COLO668 (cell line): ENCODE data around the gene LTBP1.

ENCODE experiments used
- DNase-seq: peaks from one replicate; lab custom pipeline; 2025; ENCODE audit not compliant: unreplicated experiment; lab: John Stamatoyannopoulos, UW

The LTBP1 gene

GRCh38 chr2:33250417-33251029 lies 303.8 kb downstream of the LTBP1 start:
- no peak for DNase-seq

DNA sequence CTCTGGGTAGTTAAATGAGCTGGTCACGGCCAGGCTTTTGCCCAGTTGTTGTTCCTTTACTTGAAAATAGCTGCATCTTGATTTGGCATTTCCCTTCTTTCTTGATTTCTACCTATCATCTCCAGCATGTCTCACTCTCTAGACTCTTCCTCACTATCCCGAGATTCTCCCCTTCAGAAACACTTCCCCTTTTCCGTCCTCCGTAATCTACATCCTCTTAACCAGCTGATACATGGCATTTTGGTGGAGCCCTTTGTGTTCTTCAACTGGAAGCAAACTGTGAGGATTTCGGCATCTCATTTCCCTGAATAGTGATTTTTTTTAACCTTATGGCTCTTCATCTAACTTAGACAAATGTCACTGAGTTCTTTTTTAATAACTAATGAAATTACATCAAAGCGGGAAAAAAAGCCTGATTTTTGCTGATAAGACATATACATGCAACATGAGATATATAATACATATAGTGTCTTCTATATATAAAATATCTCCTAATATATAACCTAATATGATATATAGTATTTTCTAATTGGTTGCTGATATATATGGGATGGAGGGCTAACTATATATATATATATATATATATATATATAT lies 309.5 kb downstream of the LTBP1 start:
- DNase-seq, result no peak

- no peak for DNase-seq
Measured at GRCh38 chr2:33258387-33258786, 311.6 kb downstream of the LTBP1 start.

- no peak for DNase-seq
Measured at GRCh38 chr2:33262097-33262496, 315.3 kb downstream of the LTBP1 start.

DNA sequence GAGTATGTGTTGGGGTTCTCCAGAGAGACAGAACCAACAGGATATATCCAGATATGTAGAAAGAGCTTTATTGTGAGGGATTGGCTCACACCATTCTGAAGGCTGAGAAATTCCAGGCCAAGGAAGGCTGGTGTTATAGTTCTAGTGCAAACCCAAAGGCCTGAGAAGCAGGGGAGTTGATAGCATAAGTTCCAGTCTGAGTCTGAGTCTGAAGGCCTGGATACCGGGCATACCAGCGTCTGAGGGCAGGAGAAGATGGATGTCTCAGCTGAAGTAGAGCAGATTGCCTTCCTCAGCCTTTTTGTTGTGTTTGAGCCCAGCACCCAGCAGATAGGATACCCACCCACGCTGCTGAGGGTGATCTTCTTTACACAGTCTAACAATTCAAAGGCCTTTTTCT lies 318.0 kb downstream of the LTBP1 start:
- DNase-seq, result no peak

- no peak for DNase-seq
Measured at GRCh38 chr2:33265584-33266338, 319.0 kb downstream of the LTBP1 start.

- no peak for DNase-seq
Measured at GRCh38 chr2:33266467-33266866, 319.7 kb downstream of the LTBP1 start.

- DNase-seq, result no peak
Measured at GRCh38 chr2:33267043-33267442, 320.3 kb downstream of the LTBP1 start.

GRCh38 chr2:33267756-33268155 lies 321.0 kb downstream of the LTBP1 start:
- DNase-seq, result no peak

- no peak for DNase-seq
Measured at GRCh38 chr2:33268246-33268831, 321.6 kb downstream of the LTBP1 start.

GRCh38 chr2:33272001-33272400 lies 325.2 kb downstream of the LTBP1 start:
- no peak for DNase-seq

DNA sequence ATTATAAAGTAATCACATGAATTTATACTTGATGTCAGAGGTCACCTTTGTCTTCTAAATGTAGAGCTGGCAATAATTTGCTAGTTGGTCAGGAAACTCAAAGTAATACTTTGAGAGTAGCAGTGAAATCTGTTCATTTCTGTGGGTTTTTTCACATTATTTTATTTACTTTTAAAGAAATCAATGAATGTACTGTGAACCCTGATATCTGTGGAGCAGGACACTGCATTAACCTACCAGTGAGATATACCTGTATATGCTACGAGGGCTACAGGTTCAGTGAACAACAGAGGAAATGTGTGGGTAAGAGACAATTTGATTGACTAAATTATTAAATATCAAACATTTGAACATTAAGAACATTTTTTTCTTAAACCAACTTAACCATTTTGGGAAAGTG lies 326.7 kb downstream of the LTBP1 start:
- no peak for DNase-seq

DNA sequence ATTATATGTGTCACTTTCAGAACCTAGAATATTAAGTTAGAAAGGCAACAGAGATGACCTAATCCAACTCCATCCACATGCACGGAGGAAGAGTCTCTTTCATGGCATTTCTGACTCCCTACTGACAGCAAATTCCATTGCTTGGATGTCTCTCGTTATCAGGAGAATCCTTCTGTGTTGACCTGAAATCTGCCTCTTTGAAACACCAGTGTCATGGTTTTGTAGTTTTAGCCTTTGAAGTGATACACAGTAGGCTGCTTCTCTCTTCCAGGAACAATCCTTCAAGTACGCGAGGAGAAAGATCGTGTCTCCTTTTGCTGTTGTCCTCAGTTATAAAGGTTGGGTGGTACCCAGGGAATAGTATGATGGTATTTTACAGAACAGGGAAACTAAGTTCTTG lies 327.8 kb downstream of the LTBP1 start:
- no peak for DNase-seq

GRCh38 chr2:33275689-33276444 lies 329.1 kb downstream of the LTBP1 start:
- peak; percentile 53 for DNase-seq

- no peak for DNase-seq
Measured at GRCh38 chr2:33277002-33277426, 330.3 kb downstream of the LTBP1 start.

DNA sequence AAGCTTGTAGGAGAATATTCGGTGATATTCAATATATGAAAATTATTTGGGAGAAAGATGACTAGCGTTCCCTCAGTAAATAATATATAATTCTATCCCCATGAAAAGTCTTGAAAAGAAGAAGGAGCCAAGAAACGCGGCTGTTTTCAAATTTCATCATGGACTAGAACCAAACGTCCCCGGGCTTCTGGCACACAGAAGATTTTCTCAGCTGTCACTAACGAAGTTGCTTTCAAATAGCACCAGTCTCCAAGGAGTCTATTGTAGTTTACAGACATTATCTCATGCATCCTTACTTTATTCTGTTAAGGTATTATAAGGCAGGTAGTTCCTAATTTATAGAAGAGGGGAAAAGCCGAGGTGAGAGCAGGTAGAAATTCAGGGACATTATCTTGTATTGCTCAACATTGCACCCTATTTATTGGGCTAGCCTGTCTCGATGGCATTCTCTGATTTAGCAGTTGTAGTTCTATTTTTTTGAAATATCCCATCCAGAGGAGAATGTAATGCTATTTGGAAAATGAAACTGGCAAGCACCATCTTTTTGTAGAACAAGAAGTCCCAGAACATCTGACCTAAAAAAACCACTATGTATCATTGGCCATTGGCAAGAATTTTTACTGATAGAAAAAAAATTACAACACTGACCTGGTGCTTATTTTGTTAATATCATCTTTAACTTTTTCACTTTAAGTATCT lies 331.6 kb downstream of the LTBP1 start:
- DNase-seq, result no peak

GRCh38 chr2:33284287-33284686 lies 337.5 kb downstream of the LTBP1 start:
- no peak for DNase-seq

GRCh38 chr2:33287507-33288005 lies 340.8 kb downstream of the LTBP1 start:
- DNase-seq, result no peak

- DNase-seq, result no peak
Measured at GRCh38 chr2:33288011-33288410, 341.3 kb downstream of the LTBP1 start.

GRCh38 chr2:33289961-33290360 lies 343.2 kb downstream of the LTBP1 start:
- DNase-seq, result no peak
